Activated gamma-delta T cell treated with Interleukin-2 at 50 U/mL for 16 hours (primary cell): ENCODE results near the gene NRSN1.
"Not testable (repeated sequence)": the region's sequence is repeated elsewhere in the genome, so short reads cannot be mapped to it uniquely, and the experiment has no call there.

Experiments used
- DNase-seq: peaks from one replicate; pipeline ENCODE4 v3.0.0-alpha.2; 2020

NRSN1 gene, protein sequence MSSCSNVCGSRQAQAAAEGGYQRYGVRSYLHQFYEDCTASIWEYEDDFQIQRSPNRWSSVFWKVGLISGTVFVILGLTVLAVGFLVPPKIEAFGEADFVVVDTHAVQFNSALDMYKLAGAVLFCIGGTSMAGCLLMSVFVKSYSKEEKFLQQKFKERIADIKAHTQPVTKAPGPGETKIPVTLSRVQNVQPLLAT

GRCh38 chr6:24125980-24126379 is at the start of gene NRSN1:
NRSN1 (plus strand) TSS chr6:24126215; CDS start chr6:24134328, 8,113 bp downstream.
- no peak for DNase-seq

GRCh38 chr6:24078200-24078599 is 47.8 kb upstream of the NRSN1 start:
- no peak for DNase-seq

DNA sequence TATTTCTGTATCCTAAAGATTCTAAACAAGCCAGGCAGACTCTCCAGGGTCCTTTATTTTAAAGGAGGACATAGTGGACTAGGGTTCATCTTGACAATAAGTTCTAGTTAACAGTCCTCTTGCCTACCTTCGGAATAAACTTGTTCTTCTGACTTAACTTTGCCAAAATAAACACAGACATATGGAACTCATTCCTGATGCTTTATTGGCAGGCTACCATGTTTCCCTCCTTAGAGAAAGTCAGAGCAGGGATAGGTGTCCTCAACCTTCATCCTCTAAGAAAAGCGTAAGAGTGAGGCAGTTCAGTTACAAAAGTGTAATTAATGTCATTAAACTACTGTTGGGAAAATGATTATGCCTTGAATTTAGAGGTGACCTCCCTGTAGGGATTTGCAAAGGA is 46.9 kb upstream of the NRSN1 start:
- DNase-seq: no peak

- DNase-seq: no peak
Observed at GRCh38 chr6:24080711-24081110, 45.3 kb upstream of the NRSN1 start.

GRCh38 chr6:24089736-24090135 is 36.3 kb upstream of the NRSN1 start:
- DNase-seq: no peak

DNA sequence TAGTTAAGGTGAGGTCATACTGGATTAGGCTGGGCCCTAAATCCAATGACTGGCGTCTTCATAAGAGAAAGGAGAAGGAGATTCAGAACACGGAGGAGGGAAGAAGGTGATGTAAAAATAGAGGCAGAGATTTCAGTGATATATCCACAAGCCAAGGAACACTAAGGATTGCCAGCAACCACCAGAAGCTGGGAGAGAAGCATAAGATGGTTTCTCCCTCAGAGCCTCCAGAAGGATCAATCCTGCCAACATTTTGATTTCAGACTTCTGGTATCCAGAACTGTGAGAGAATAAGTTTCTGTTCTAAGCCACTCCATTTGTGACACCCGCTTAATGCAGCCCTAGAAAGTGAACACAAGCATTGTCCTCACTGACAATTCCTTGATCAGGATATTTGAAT is 33.6 kb upstream of the NRSN1 start:
- no peak for DNase-seq

DNA sequence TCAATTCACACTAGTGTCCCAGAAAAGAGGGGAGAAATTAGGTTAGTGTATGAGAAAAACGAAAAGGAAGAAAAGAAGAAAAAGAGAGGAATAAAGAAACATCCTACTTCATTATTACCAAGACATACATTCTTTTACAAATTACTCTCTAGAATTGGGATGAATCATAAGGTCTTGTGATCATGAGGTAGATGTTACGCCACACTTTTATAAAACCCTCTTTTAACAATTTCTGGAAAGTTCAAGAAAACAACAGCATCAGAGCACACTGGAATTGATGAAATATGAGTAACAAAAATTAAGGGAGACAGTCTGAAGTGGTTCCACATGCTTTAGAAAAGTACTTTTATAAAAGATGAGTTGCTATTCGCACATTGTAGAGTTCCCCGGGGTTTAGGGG is 32.6 kb upstream of the NRSN1 start:
- no peak for DNase-seq

- DNase-seq: no peak
Observed at GRCh38 chr6:24099181-24099580, 26.8 kb upstream of the NRSN1 start.

DNA sequence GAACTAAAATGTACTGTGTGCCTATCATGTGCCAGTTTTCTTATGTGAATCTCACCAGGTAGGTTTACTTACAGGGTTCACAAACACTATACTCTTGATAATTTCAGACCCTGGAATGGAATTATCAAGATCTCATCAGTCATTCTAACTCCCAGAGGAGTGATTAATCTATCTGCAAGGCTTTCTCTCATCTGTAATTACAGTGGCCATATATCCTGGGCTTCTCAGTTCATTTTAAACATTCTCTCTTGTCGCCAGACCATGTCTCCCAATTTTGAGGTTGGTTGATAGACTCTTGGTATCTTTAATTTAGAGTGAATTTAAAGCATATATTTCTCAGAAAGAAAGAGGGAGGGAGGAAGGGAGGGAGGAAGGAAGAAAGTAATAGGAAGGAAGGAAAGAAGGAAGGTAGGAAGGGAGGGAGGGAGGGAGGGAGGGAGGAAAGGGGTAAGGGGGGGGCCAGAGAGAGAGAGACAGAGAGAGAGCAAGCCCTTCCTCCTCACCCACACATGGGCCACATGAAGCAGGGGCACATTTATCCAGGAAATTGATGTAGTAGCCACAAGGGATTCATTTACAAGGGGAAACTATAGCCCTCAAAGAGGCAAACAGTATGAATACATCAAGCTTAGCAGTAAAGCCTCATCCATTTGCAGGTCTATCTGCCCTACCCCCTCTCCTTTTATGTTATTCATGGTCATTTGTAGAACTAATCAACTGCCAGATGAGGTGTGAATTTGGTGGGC is 25.8 kb upstream of the NRSN1 start:
- DNase-seq: no peak

GRCh38 chr6:24100770-24101155 is 25.3 kb upstream of the NRSN1 start:
- DNase-seq: no peak

DNA sequence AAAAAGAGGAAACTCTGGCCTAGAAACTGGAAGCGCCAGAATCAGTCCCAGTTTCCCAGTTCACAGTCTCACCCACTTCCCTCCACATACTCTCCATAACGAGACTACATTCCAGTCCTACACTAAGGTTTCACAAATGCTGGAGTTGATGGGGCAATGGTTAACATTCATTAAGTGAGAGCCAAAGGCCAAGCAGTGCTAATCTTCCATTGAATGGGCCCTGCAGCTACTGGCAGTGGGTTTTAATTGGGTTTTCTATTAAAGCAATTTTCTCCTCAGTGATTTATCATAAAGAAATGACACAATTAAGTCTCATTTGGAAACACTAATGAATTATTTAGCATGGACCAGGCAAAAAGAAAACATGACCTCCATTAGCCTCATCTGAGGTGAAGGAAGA is 20.8 kb upstream of the NRSN1 start:
- DNase-seq: no peak

DNA sequence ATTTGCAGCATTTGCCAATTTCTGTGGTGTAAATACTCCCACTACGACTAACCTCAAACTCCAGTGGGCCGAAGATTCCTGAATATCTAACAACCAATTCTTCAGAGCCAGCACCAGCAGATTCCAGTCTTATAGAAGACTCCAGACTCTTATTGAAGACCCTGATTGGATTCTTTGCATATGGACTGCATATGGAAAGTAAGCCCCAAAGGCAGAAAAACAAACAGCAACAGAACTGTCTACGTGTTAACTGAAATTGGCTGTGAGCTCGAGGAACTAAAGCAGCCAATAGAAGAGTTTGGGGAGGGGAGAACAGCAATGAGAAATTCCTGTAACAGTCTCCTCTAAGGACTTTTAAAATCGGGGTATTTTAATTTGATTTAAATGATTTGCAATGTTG is 19.7 kb upstream of the NRSN1 start:
- no peak for DNase-seq

DNA sequence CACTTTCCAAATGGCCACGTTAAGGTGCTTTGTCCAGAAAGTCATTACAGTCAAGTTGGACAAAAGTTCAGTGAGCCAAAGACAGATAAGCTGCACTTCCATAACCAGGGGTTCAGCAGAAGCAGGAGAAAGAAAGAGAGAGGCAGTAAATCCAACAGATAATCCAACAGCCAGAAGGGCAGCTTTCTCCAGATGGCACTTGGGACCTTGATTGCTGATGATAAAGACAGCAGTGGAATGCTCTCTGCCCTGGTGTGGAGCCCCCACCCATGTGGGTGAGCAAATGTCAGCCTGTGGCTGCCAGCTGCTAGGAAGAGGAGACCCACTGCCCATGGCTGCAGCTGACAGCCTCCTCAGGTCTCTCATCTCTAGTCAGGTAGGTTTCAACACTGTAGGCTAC is 18.7 kb upstream of the NRSN1 start:
- DNase-seq: no peak

DNA sequence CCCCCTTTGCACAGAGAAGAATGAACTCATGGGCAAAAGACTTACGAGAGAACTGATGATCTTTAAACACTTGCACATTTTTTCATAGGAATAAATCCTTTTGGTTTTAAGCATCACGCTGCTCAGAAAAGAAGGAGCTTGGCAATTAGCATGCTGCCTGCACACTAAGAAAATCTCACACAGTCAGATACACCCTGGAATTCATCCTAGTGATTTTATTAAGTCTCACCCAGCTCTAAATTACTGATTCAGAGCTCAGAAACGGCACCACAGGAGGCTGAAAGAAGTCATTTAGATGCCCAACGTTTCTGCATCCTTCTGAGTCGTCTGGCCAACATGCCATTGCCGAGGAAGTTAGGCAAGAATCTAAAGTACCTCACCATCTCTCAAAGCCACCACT is 18.0 kb upstream of the NRSN1 start:
- no peak for DNase-seq

- DNase-seq: no peak
Observed at GRCh38 chr6:24110417-24110816, 15.6 kb upstream of the NRSN1 start.

GRCh38 chr6:24113891-24114290 is 12.1 kb upstream of the NRSN1 start:
- DNase-seq: no peak

DNA sequence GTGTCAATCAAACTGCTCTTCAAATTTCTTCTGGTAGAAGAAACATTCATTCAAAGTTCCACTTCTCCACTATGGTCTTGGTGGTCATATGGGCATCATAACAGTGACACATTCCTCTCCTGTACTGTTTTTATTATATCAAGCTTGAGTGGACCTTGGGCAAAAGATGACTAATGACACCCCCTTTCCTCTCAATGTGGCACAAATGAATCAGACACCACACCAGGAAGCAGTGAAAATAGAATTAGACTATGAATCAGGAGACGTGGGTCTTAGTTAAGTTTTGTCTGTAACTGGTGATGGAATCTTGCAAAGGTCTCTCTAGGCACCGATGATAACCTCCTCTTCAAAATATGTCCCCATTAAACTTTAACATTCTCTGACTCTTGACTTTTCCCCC is 9.0 kb upstream of the NRSN1 start:
- DNase-seq: no peak

DNA sequence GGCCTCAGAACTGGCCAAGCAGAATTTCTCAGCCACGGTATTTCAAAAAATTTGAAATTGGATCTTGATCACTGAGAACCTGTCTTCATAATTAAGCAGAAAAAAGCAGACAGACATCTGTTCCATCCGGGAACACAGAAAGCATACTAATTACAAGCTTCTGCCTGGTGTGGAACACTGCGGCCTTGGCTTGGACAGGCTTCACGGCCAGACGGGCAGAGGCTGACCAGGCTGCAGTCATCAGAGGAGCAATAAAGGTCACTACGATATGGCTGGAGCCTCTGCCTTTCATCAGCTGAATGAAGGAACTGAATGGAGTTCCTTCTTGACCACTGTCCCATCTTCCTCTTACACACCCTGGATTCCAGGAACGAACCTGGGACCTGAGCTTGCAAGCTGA is 3.9 kb upstream of the NRSN1 start:
- DNase-seq: no peak

DNA sequence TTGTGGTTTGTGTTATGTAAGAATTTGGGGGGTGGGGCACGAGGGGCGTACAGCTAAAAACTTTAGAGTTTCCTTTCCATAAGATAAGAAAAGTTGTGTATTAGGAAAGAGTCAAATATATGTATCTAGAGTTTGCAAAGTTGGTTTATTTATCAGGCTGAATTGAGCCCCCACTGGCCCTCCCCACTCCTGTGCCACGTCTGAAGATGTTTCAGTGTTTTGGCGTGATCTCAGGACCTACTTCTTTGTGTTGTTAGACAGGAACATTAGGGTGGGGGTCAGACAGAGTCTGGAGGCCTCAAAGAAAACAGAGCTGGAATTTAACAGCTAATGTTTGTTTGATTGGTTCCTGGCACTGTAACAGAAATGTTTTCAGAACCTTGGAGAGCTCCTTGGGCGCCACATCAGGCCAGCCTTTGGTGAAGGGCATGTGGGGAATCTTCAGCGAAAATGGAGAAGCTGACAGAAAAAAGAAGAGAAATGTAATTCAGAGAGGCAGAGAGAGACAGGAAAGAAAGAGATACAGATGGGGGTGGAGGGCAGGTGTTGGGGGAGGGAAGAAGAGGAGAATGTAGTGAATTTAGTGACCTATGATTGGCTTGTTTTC is 674 bp downstream of the NRSN1 start:
- no peak for DNase-seq

- no peak for DNase-seq
Observed at GRCh38 chr6:24127316-24127715, 1.3 kb downstream of the NRSN1 start.

DNA sequence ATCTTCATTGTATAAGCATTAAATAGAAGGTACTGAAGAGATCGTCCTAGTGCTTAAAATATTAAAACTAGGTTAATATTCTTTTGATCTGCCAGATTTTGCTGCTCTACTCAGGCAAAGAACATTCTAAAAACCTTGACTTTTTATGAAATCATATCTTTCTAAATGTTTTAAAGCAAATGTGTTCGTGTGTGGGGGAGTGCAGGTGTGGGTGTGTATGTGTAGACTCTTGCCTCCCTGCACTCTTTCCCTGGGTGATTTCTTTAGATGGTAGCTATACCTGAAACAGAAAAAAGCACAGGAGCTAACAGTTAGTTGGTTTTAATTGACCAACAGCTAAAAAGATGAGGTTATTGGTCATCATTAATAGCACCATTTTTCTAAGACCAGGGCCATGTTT is 5.7 kb downstream of the NRSN1 start:
- DNase-seq: no peak

GRCh38 chr6:24139080-24139479 is 13.1 kb downstream of the NRSN1 start:
- no peak for DNase-seq

GRCh38 chr6:24139639-24140038 is 13.6 kb downstream of the NRSN1 start:
- DNase-seq: no peak

GRCh38 chr6:24140591-24140990 is 14.6 kb downstream of the NRSN1 start:
- no peak for DNase-seq

GRCh38 chr6:24142733-24143132 is 16.7 kb downstream of the NRSN1 start:
- not testable (repeated sequence) for DNase-seq
